Ammon's horn (tissue), 1 donor: ENCODE data around the gene SYNPO2.
"Not testable (repeated sequence)": the region's sequence is repeated elsewhere in the genome, so short reads cannot be mapped to it uniquely, and the experiment has no call there.

ENCODE experiments used
- DNase-seq: peaks from one replicate; pipeline ENCODE4 v3.0.0-alpha.2; 2016; ENCODE audit warnings: low spot score

The SYNPO2 gene

GRCh38 chr4:119031218-119031617 is 142.6 kb downstream of the SYNPO2 start:
- DNase-seq, result no peak

- no peak for DNase-seq
Measured at GRCh38 chr4:119032921-119033685, 144.4 kb downstream of the SYNPO2 start.

GRCh38 chr4:119034276-119035008 is 145.8 kb downstream of the SYNPO2 start:
- DNase-seq, result no peak

GRCh38 chr4:119035951-119036737 is 147.5 kb downstream of the SYNPO2 start:
- DNase-seq, result no peak

GRCh38 chr4:119037709-119038108 is 149.1 kb downstream of the SYNPO2 start:
- DNase-seq, result no peak

GRCh38 chr4:119038116-119038841 is 149.6 kb downstream of the SYNPO2 start:
- no peak for DNase-seq

GRCh38 chr4:119039160-119039559 is 150.5 kb downstream of the SYNPO2 start:
- DNase-seq, result no peak

- no peak for DNase-seq
Measured at GRCh38 chr4:119039779-119040178, 151.1 kb downstream of the SYNPO2 start.

- no peak for DNase-seq
Measured at GRCh38 chr4:119040261-119040660, 151.6 kb downstream of the SYNPO2 start.

- no peak for DNase-seq
Measured at GRCh38 chr4:119040694-119041185, 152.1 kb downstream of the SYNPO2 start.

GRCh38 chr4:119041396-119041795 is 152.7 kb downstream of the SYNPO2 start:
- no peak for DNase-seq

- peak; percentile 87 for DNase-seq
Measured at GRCh38 chr4:119041951-119042560, 153.4 kb downstream of the SYNPO2 start.

- DNase-seq, result peak; percentile 34
Measured at GRCh38 chr4:119046263-119046662, 157.6 kb downstream of the SYNPO2 start.

- not testable (repeated sequence) for DNase-seq
Measured at GRCh38 chr4:119047059-119047458, 158.4 kb downstream of the SYNPO2 start.

- DNase-seq, result no peak
Measured at GRCh38 chr4:119048446-119048845, 159.8 kb downstream of the SYNPO2 start.

GRCh38 chr4:119049342-119049741 is 160.7 kb downstream of the SYNPO2 start:
- no peak for DNase-seq

GRCh38 chr4:119050527-119051090 is 162.0 kb downstream of the SYNPO2 start:
- DNase-seq, result no peak

GRCh38 chr4:119053245-119053644 is 164.6 kb downstream of the SYNPO2 start:
- DNase-seq, result no peak

- DNase-seq, result no peak
Measured at GRCh38 chr4:119053997-119054396, 165.3 kb downstream of the SYNPO2 start.

GRCh38 chr4:119057417-119057816 is 168.8 kb downstream of the SYNPO2 start:
- DNase-seq, result no peak

- no peak for DNase-seq
Measured at GRCh38 chr4:119059221-119059620, 170.6 kb downstream of the SYNPO2 start.
